HEK293T (cell line): ENCODE results near the gene POLR1A.

ENCODE experiments used
- CTCF ChIA-PET: fragments of 350-600 bp; formaldehyde crosslinking; extraction: SDS; loops from one replicate; lab custom pipeline; 2021; ENCODE audit warnings: antibody characterized with exemption, inconsistent platforms; lab: Yijun Ruan, JAX
- POLR2A ChIA-PET: fragments of 350-600 bp; formaldehyde crosslinking; extraction: SDS; loops from one replicate; lab custom pipeline; 2020; ENCODE audit warnings: antibody characterized with exemption, inconsistent platforms; lab: Yijun Ruan, JAX
- DNase-seq: peaks from one replicate; pipeline ENCODE4 v3.0.0; 2012; ENCODE audit warnings: mixed read lengths; ENCODE audit errors: extremely low spot score
- ARNT ChIP-seq: fragments of 450-650 bp; IDR thresholded peaks from 2 replicates; pipeline ENCODE4 v1.6.1; 2017; ENCODE audit warnings: mild to moderate bottlenecking
- BHLHE40 ChIP-seq: fragments of 450-650 bp; IDR thresholded peaks from 2 replicates; pipeline ENCODE4 v1.6.1; 2016; ENCODE audit warnings: mild to moderate bottlenecking, moderate library complexity, borderline replicate concordance
- CTBP1 ChIP-seq: fragments of 450-650 bp; IDR thresholded peaks from 2 replicates; pipeline ENCODE4 v1.6.1; 2016; ENCODE audit warnings: borderline replicate concordance
- ELF4 ChIP-seq: fragments of 450-650 bp; IDR thresholded peaks from 2 replicates; pipeline ENCODE4 v1.6.1; 2017; ENCODE audit warnings: antibody characterized with exemption
- FOXA1 ChIP-seq: fragments of 450-650 bp; IDR thresholded peaks from 2 replicates; pipeline ENCODE4 v1.6.1; 2016; ENCODE audit warnings: mild to moderate bottlenecking
- FOXK2 ChIP-seq: fragments of 450-650 bp; IDR thresholded peaks from 2 replicates; pipeline ENCODE4 v1.6.1; 2016; ENCODE audit warnings: mild to moderate bottlenecking
- FOXM1 ChIP-seq: fragments of 450-650 bp; IDR thresholded peaks from 2 replicates; pipeline ENCODE4 v1.6.1; 2017; ENCODE audit warnings: mild to moderate bottlenecking, borderline replicate concordance
- HDGF ChIP-seq: fragments of 450-650 bp; IDR thresholded peaks from 2 replicates; pipeline ENCODE4 v1.6.1; 2017; ENCODE audit warnings: antibody characterized with exemption, borderline replicate concordance
- L3MBTL2 ChIP-seq: fragments of 450-650 bp; conservative IDR thresholded peaks from 2 replicates; pipeline ENCODE4 v1.6.1; 2016; ENCODE audit warnings: mild to moderate bottlenecking
- LEF1 ChIP-seq: fragments of 450-650 bp; IDR thresholded peaks from 2 replicates; pipeline ENCODE4 v1.6.1; 2017; ENCODE audit warnings: mild to moderate bottlenecking, borderline replicate concordance
- NFRKB ChIP-seq: fragments of 450-650 bp; IDR thresholded peaks from 2 replicates; pipeline ENCODE4 v1.6.1; 2016; ENCODE audit warnings: mild to moderate bottlenecking, moderate library complexity
- PKNOX1 ChIP-seq: fragments of 450-650 bp; IDR thresholded peaks from 2 replicates; pipeline ENCODE4 v1.6.1; 2016
- SP1 ChIP-seq: fragments of 450-650 bp; IDR thresholded peaks from 2 replicates; pipeline ENCODE4 v1.6.1; 2017
- SUZ12 ChIP-seq: fragments of 450-650 bp; IDR thresholded peaks from 2 replicates; pipeline ENCODE4 v1.6.1; 2016; ENCODE audit warnings: mild to moderate bottlenecking
- TARDBP ChIP-seq: fragments of 450-650 bp; IDR thresholded peaks from 2 replicates; pipeline ENCODE4 v1.6.1; 2016
- ZNF384 ChIP-seq: fragments of 450-650 bp; IDR thresholded peaks from 2 replicates; pipeline ENCODE4 v1.6.1; 2016

POLR1A gene

GRCh38 chr2:86027922-86028765 lies 77.5 kb downstream of the POLR1A start:
- TF ChIP-seq TARDBP, result no peak
- TF ChIP-seq SUZ12, result no peak
- TF ChIP-seq FOXA1, result no peak
- no peak for TF ChIP-seq FOXM1
- no peak for TF ChIP-seq ZNF384
- no peak for TF ChIP-seq PKNOX1
- TF ChIP-seq CTBP1, result no peak
- no peak for TF ChIP-seq ARNT
- TF ChIP-seq BHLHE40, result no peak
- TF ChIP-seq HDGF, result no peak
- no peak for TF ChIP-seq ELF4
- no peak for TF ChIP-seq FOXK2
- TF ChIP-seq NFRKB, result no peak
- no peak for TF ChIP-seq SP1
- no peak for TF ChIP-seq L3MBTL2
- TF ChIP-seq LEF1, result no peak
- POLR2A ChIA-PET, result no interaction called here
- DNase-seq, result no peak
- CTCF ChIA-PET, result no interaction called here

- DNase-seq, result no peak
- ChIA-PET POLR2A (no interaction called here), CTCF (no interaction called here)
- TF ChIP-seq HDGF (no peak), BHLHE40 (no peak), LEF1 (no peak), SP1 (no peak), TARDBP (no peak), FOXK2 (no peak), PKNOX1 (no peak), L3MBTL2 (no peak), ARNT (no peak), CTBP1 (no peak), NFRKB (no peak), SUZ12 (no peak), FOXA1 (no peak), FOXM1 (no peak), ELF4 (no peak), ZNF384 (no peak)
These were observed 78.3 kb downstream of the POLR1A start for GRCh38 chr2:86027196-86027921.

GRCh38 chr2:86026744-86027065 lies 79.0 kb downstream of the POLR1A start:
- ChIA-PET CTCF (interaction anchor here (1.4 kb wide), 1 partner anchor 200 kb away, joined by 4 read pairs; no protein-coding TSS in a partner anchor), POLR2A (no interaction called here)
- DNase-seq, result no peak
- TF ChIP-seq CTBP1, result no peak

- TF ChIP-seq FOXM1 (no peak), NFRKB (no peak), SUZ12 (no peak), HDGF (no peak)
- POLR2A ChIA-PET, result no interaction called here
- CTCF ChIA-PET, result interaction anchor here (1.4 kb wide), 1 partner anchor 199 kb away, joined by 4 read pairs; no protein-coding TSS in a partner anchor
- DNase-seq, result no peak
These were observed 79.5 kb downstream of the POLR1A start for GRCh38 chr2:86025976-86026743.

GRCh38 chr2:86025229-86025820 lies 80.4 kb downstream of the POLR1A start:
- ChIA-PET CTCF (interaction anchor here (0.8 to 1.4 kb wide), 2 partner anchors 68 to 198 kb away, joined by 3 to 4 read pairs; no protein-coding TSS in a partner anchor), POLR2A (no interaction called here)
- no peak for DNase-seq
- no peak for TF ChIP-seq TARDBP
- no peak for TF ChIP-seq CTBP1

GRCh38 chr2:86023366-86023712 lies 82.3 kb downstream of the POLR1A start:
- DNase-seq, result no peak
- TF ChIP-seq FOXA1 (no peak), ARNT (no peak), LEF1 (no peak), TARDBP (no peak), ELF4 (no peak), SUZ12 (no peak), NFRKB (no peak), SP1 (no peak), FOXK2 (no peak), PKNOX1 (no peak), ZNF384 (no peak), BHLHE40 (no peak), CTBP1 (no peak), L3MBTL2 (no peak), FOXM1 (no peak), HDGF (no peak)
- ChIA-PET CTCF (no interaction called here), POLR2A (no interaction called here)
